ENCODE results near the gene TRIM52. TPM values are rescaled to one million over a fixed set of nuclear protein-coding genes. Genes with fewer than 3 reads are reported as not detected.

The TRIM52 gene
- total and polyA plus RNA-seq, 9 of the 15 experiments (the other 6 are each of a cell fraction or from before 2014, with no cell fraction given), result 3.3 to 21.9 (median 13.5) TPM

DNA sequence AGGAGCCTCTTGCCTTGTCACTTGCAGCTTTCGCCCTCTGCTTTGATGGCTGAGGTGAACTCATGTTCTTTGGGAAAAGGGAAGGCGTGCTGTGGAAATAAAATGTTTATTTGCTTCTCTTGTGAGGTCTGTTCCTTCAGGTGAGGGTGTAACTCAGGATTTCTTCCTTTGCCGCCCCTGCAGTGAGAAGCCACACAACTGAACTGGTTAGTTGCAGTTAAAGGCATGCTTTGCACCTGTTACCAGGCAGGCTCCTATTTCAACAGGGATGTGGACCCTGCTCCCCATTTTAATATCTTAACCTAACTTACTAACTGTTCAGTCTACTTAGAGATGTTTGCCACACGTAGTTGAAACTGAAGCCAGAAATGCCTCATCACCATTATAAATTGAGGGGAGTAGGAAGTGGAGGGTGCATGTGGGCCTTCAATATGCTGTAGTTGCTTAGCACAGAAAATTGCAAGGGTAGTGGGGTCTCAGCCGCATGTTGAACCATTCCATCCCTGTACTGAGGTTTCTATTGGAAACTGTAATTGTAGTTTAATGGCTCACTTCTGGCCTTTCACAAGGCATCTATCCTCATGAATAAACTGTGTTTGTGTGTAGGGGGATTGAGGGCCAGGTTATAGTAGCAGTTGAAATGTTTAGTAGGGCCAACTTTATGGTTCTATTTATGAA lies 25.1 kb downstream of the TRIM52 start (continued):
- 0 out of 2 replicates have a peak, but pooled peaks have one; percentile 30 for TF ChIP-seq SP1 (CRISPR knock-in tag; IDR thresholded peaks at IDR 0.05)
- TF ChIP-seq JUND (IDR thresholded peaks at IDR 0.05; ENCODE audit: borderline replicate concordance, low read depth, low read length), result no peak
- TF ChIP-seq JUND (tag; IDR thresholded peaks at IDR 0.05; ENCODE audit: borderline replicate concordance, low read depth, low read length), result no peak
- TF ChIP-seq CC2D1A (IDR thresholded peaks at IDR 0.05), result no peak
- 0 out of 2 replicates have a peak, but pooled peaks have one; percentile 10 for TF ChIP-seq SMAD3 (CRISPR knock-in tag; conservative IDR thresholded peaks at IDR 0.05)
- TF ChIP-seq STAT5A (IDR thresholded peaks at IDR 0.05; ENCODE audit: borderline replicate concordance, low read length), result peak; percentile 7; the same call in 1 of the 2 replicates
- TF ChIP-seq, protein P1, sequence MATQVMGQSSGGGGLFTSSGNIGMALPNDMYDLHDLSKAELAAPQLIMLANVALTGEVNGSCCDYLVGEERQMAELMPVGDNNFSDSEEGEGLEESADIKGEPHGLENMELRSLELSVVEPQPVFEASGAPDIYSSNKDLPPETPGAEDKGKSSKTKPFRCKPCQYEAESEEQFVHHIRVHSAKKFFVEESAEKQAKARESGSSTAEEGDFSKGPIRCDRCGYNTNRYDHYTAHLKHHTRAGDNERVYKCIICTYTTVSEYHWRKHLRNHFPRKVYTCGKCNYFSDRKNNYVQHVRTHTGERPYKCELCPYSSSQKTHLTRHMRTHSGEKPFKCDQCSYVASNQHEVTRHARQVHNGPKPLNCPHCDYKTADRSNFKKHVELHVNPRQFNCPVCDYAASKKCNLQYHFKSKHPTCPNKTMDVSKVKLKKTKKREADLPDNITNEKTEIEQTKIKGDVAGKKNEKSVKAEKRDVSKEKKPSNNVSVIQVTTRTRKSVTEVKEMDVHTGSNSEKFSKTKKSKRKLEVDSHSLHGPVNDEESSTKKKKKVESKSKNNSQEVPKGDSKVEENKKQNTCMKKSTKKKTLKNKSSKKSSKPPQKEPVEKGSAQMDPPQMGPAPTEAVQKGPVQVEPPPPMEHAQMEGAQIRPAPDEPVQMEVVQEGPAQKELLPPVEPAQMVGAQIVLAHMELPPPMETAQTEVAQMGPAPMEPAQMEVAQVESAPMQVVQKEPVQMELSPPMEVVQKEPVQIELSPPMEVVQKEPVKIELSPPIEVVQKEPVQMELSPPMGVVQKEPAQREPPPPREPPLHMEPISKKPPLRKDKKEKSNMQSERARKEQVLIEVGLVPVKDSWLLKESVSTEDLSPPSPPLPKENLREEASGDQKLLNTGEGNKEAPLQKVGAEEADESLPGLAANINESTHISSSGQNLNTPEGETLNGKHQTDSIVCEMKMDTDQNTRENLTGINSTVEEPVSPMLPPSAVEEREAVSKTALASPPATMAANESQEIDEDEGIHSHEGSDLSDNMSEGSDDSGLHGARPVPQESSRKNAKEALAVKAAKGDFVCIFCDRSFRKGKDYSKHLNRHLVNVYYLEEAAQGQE (IDR thresholded peaks at IDR 0.05; ENCODE audit: borderline replicate concordance), result no peak
- TF ChIP-seq, protein P1 (CRISPR knock-in tag; IDR thresholded peaks at IDR 0.05; ENCODE audit: low read depth), result no peak
- no peak for TF ChIP-seq RERE (CRISPR knock-in tag; IDR thresholded peaks at IDR 0.05; ENCODE audit: borderline replicate concordance)
- no peak for TF ChIP-seq NKRF (IDR thresholded peaks at IDR 0.05; ENCODE audit: borderline replicate concordance)
- TF ChIP-seq TFAM (CRISPR knock-in tag; conservative IDR thresholded peaks at IDR 0.05), result no peak
